Measurements from ENCODE around the gene CLCN2.

The CLCN2 gene

DNA sequence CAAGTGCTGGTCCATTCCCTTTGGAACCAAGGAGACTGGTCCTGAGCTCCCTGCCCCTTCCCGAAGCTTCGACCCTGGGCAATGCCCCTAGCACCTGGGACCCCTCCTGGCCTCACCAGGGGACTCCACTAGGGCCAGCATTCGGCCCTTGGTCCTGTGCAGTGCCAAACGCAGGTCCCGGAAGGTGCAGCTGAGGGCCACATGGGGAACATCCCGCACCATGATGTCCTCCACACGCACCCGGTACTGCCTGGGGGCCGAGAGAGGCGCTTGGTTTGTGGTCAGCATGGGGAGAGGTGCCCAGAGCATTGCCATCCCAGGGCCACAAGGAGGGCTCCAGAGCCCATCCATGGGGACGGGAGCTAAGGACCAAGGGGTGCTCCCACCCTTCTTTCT is 7.9 kb downstream of the CLCN2 start:
- TF ChIP-seq, protein P1, sequence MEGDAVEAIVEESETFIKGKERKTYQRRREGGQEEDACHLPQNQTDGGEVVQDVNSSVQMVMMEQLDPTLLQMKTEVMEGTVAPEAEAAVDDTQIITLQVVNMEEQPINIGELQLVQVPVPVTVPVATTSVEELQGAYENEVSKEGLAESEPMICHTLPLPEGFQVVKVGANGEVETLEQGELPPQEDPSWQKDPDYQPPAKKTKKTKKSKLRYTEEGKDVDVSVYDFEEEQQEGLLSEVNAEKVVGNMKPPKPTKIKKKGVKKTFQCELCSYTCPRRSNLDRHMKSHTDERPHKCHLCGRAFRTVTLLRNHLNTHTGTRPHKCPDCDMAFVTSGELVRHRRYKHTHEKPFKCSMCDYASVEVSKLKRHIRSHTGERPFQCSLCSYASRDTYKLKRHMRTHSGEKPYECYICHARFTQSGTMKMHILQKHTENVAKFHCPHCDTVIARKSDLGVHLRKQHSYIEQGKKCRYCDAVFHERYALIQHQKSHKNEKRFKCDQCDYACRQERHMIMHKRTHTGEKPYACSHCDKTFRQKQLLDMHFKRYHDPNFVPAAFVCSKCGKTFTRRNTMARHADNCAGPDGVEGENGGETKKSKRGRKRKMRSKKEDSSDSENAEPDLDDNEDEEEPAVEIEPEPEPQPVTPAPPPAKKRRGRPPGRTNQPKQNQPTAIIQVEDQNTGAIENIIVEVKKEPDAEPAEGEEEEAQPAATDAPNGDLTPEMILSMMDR (IDR thresholded peaks at IDR 0.05; ENCODE audit: insufficient read depth, missing control alignments), result no peak
- DNase-seq (ENCODE audit: insufficient read length, low spot score) (no peak), FAIRE-seq (no peak)

DNA sequence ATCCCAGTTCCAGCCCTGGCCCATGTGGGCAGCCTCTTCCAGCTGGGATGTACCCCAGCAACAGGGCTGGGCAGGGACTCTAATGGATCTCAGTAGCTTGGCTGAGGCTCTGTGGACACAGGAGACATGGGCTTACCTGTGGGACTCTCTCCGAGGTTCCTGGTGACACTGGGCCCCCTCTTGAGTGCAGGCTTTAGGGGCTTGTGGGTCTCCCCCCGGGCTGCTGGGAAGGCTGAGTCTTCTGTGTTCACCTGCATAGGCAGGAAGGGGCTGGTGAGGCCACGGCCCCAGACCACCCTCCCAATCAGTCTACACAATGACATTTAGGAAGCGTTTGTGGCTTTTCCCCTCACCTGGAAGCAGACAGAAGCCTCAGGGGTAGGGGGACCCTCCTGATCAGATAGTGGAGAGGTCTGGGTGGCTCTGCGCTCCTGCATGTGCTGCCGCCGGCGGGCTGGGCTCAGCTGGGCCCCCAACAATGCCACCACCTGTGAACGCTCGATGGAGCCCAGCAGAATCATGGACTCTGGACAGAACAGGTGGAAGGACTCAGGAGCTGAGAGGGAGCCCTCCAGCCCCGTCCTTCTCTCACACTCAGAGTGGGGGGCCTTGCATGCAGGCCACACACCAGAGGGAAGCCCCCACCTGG is 8.4 kb downstream of the CLCN2 start:
- TF ChIP-seq, protein P1 (IDR thresholded peaks at IDR 0.05; ENCODE audit: insufficient read depth, missing control alignments), result no peak
- no peak for DNase-seq (ENCODE audit: insufficient read length, low spot score)
- no peak for FAIRE-seq

DNA sequence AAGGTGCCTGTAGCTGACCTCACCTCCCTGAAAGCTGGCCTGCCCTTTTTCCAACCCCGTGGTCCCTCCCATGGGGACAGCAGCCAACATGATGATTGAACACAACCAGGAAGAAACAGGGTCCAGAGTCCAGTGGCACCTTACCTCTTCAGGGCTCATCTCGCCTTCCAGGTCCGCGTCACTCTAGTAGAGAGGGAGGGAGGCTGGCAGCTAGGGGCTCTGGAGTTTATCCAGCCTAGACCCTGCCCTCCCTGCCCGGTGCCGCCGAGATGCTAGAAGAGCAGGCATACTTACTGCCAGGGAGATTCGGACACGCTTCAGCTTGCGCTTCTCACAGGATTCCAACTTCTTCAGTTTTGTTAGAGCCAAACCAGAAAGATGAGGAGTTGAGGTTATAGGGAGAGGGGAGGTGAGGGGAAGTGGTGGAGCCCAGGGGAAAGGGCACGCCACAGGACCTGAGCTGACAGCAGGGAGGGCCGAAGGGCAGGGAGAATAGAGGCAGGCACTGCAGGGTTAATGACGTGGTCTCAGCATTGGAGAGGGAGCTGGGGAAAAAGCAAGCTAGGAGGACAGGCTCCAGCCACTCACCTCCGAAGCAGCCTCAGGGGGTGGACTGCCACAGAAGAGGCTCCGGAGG is 9.1 kb downstream of the CLCN2 start:
- DNase-seq (ENCODE audit: insufficient read length, low spot score), result no peak
- FAIRE-seq, result no peak
- TF ChIP-seq, protein P1 (IDR thresholded peaks at IDR 0.05; ENCODE audit: insufficient read depth, missing control alignments), result no peak

DNA sequence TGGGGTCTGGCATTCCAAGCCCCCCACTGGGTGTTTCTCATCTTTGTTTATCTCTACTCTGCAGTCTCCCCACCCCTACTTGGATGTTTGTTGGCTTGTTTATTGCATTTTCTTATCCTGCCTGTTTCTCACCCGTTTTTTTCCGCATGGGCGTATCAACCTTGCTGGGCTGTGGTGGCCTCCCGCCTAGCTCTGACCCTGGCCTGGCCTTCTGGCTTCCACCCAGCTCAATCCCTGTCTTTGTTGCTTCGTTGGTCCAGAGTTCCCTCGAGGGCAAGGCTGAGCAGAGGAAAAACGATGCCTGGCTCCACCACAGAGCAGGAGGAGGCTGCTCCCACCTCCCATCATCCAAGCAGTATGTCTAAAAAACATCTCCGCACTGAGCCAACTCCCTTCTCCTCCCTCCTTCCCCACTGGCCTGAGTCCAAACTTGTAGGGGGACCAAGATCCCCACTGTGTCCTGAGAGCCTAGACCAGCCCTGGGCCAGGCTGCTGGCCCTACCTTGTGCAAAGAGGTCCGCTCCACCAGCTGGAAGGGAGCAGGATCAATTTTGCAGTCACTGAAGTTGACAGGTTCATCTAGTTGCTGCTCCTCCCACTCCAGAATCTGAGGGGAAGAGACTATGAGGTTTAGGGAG is 9.8 kb downstream of the CLCN2 start:
- FAIRE-seq (no peak), DNase-seq (ENCODE audit: insufficient read length, low spot score) (no peak)
- TF ChIP-seq, protein P1 (IDR thresholded peaks at IDR 0.05; ENCODE audit: insufficient read depth, missing control alignments), result no peak

DNA sequence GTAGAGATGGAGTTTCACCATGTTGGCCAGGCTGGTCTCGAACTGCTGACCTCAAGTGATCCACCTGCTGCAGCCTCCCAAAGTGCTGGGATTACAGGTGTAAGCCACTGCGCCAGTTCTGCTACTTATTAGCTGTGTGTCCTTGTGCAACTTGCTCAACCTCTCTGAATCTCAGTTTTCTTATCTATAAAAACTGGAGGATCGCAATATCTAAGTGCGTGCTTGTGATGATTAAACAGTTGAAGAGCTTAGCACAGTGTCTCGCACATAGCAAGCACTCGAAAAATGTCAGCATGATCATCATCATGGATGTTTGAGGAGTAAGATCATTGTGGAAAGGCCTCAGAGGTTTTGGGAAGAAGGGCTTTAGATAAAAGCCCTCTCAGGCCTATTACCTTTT is 10.8 kb downstream of the CLCN2 start:
- DNase-seq (ENCODE audit: insufficient read length, low spot score) (no peak), FAIRE-seq (no peak)
- TF ChIP-seq, protein P1 (IDR thresholded peaks at IDR 0.05; ENCODE audit: insufficient read depth, missing control alignments), result no peak

DNA sequence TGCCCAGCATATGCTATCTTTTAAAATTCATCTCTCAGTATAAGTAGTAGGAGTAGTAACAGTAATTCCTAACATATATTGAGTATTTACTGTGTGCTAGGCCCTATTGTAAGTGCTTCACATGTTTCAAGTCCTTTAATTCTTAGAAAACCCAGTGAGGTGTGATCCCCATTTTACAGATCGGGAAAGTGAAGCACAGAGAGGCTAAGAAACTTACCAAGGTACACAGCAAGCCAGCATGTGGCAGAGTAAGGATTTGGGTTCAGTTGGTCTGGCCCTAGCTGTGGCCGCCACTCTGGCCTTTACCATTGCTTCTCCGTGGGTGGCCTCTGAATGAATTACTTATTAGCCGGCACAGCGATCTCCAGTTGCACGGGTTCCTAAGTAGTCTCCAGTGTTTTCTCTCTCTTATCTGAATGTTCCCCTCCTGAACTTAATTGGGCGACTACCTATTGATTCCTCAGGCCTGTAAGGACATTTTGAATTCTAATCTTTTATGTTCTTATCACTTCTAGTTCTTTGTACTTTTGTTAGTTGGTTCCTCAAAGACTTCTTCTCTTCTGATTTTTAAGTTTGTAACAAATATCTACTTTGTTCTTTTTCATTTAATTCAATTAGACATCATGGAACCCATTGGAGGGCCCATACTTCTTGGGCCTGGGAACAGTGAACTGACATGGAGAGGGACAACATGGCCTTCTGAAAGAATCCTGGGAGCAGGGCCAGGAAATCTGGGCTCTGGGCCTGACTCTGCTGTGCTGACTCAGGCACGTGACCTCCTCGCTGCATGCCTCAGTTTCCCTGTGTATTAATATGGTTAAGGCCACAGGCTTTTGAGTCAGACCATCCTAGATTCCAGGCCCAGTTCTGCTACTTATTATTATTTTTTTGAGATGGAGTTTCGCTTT is 11.6 kb downstream of the CLCN2 start:
- no peak for FAIRE-seq
- no peak for DNase-seq (ENCODE audit: insufficient read length, low spot score)
- TF ChIP-seq, protein P1 (IDR thresholded peaks at IDR 0.05; ENCODE audit: insufficient read depth, missing control alignments), result no peak

Measured in D721Med (cell line).